ENCODE data around the gene RC3H1. TPM values are rescaled to one million over a fixed set of nuclear protein-coding genes. Genes with fewer than 3 reads are reported as not detected.

Gene RC3H1
- total and polyA plus RNA-seq, 2 of the 13 experiments (the other 11 are each of a cell fraction or from before 2014, with no cell fraction given) = 11.2 to 19.6 TPM

GRCh38 chr1:174028495-174028894 is 6.3 kb upstream of the RC3H1 start:
- BruUV-seq (replicated peaks) = no TSS peak
- H3K79me2 ChIP-seq (ENCODE audit: insufficient read depth, low read length) = no peaks in the 10 kb centered on the region
- H3K36me3 ChIP-seq (replicated peaks in 1 of 2; ENCODE audit: control insufficient read depth in 1 of 2, insufficient read depth in 2 of 2, low read length in 2 of 2) = no peaks in the 10 kb centered on the region
- in situ Hi-C loops (cut with HindIII; ENCODE audit: extremely low pct_ligation_motif_present, low pct_unique_long_range_greater_than_20kb) (no loop called here), intact Hi-C loops (cut with micrococcal nuclease; ENCODE audit: unreplicated experiment) (loop anchor here (10.0 kb wide), 1 partner anchor 126 kb away; the partner anchor contains the start of gene RABGAP1L)
- no peak overlapping the region for H3K27ac ChIP-seq (ENCODE audit: extremely low read length, insufficient read depth, low read length)
- no peaks in the 10 kb centered on the region for H4K20me1 ChIP-seq (ENCODE audit: insufficient read depth, low read length)
- no peak overlapping the region for H3K4me2 ChIP-seq (ENCODE audit: low read depth, low read length)
- no peak overlapping the region for H2AFZ ChIP-seq (ENCODE audit: low read length)
- no peaks in the 10 kb centered on the region; a peak in 1 of 5 replicates for H3K27me3 ChIP-seq (ENCODE audit: control insufficient read depth in 1 of 2, insufficient read depth in 2 of 2, low read length in 2 of 2)
- H3K9me3 ChIP-seq (ENCODE audit: low read length) = no peaks in the 10 kb centered on the region
- ATAC-seq = no peak
- H3K4me3 ChIP-seq (replicated peaks in 1 of 3; ENCODE audit: insufficient read depth in 1 of 3, low read depth in 2 of 3, low read length in 3 of 3) = no peak overlapping the region
- TF ChIP-seq RAD51 (IDR thresholded peaks at IDR 0.05; ENCODE audit: borderline replicate concordance) (no peak), CAMTA2 (CRISPR knock-in tag; IDR thresholded peaks at IDR 0.05; ENCODE audit: borderline replicate concordance) (no peak)
- peaks cover 22% of the 10 kb centered on the region for H3K4me1 ChIP-seq (ENCODE audit: insufficient read depth, low read length)
- ChIA-PET POLR2A (no interaction called here), CTCF (ENCODE audit: low intra/inter-chr PET ratio, low total read pairs) (no interaction called here)
- FAIRE-seq = no peak
- no peak overlapping the region for H3K9ac ChIP-seq (ENCODE audit: insufficient read depth, low read depth, low read length)
- no peak for DNase-seq (ENCODE audit: low spot score)

DNA sequence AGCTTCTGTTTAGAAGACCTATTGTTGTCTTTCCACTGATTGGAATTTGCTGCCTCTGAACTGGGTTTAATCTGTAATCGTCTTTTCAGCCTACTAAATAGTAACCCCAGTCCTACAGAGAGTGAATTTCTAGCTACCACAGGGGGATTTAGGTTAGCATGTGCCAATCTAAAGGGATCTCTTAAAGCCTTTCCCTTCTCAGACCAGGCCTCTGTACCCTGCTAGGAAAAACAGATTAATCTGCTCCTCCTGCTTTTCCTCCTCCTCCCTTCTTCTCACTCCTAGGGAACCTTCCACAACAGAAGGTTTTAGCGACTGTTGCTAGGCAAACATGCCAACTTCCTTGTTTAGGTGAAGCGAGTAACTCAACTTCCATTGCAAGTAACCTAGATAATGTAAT is 1.3 kb upstream of the RC3H1 start:
- peaks cover 35% of the 10 kb centered on the region for H3K4me1 ChIP-seq (ENCODE audit: insufficient read depth, low read length)
- H3K27ac ChIP-seq (ENCODE audit: extremely low read length, insufficient read depth, low read length) = no peak overlapping the region
- peaks cover 27% of the 10 kb centered on the region for H4K20me1 ChIP-seq (ENCODE audit: insufficient read depth, low read length)
- peak overlapping the region; percentile 51 for H2AFZ ChIP-seq (ENCODE audit: low read length)
- FAIRE-seq (peak; percentile 42), ATAC-seq (no peak), DNase-seq (ENCODE audit: low spot score) (no peak)
- H3K9ac ChIP-seq (ENCODE audit: insufficient read depth, low read depth, low read length) = peak overlapping the region; percentile 97
- ChIA-PET POLR2A (interaction anchor here (0.9 to 1.5 kb wide), 2 partner anchors 155 kb away, joined by 3 to 5 read pairs; partner anchors contain the start of genes GAS5 and ZBTB37), CTCF (ENCODE audit: low intra/inter-chr PET ratio, low total read pairs) (no interaction called here)
- TF ChIP-seq HMG20B (CRISPR knock-in tag; conservative IDR thresholded peaks at IDR 0.05) (no peak), FOSL2 (CRISPR knock-in tag; IDR thresholded peaks at IDR 0.05) (no peak), GMEB1 (CRISPR knock-in tag; IDR thresholded peaks at IDR 0.05; ENCODE audit: borderline replicate concordance) (no peak), ELF3 (CRISPR knock-in tag; IDR thresholded peaks at IDR 0.05) (peak; percentile 41; the same call in 1 of the 2 replicates), ZEB1 (IDR thresholded peaks at IDR 0.05; ENCODE audit: insufficient replicate concordance, low read depth) (no peak), ZNF160 (CRISPR knock-in tag; IDR thresholded peaks at IDR 0.05) (no peak)
- in situ Hi-C loops (cut with HindIII; ENCODE audit: extremely low pct_ligation_motif_present, low pct_unique_long_range_greater_than_20kb) (no loop called here), intact Hi-C loops (cut with micrococcal nuclease; ENCODE audit: unreplicated experiment) (loop anchor here (2.0 to 10.0 kb wide), 3 partner anchors 51 to 155 kb away; partner anchors contain the start of genes RABGAP1L and ZBTB37)
- 10% methylated on average over 3 of the region's 3 CpGs for WGBS (ENCODE audit: low lambda C conversion rate)
- no peaks in the 10 kb centered on the region for H3K36me3 ChIP-seq (replicated peaks in 1 of 2; ENCODE audit: control insufficient read depth in 1 of 2, insufficient read depth in 2 of 2, low read length in 2 of 2)
- peaks cover 35% of the 10 kb centered on the region for H3K79me2 ChIP-seq (ENCODE audit: insufficient read depth, low read length)
- H3K9me3 ChIP-seq (ENCODE audit: low read length) = no peaks in the 10 kb centered on the region
- no TSS peak for BruUV-seq (replicated peaks)
- no peaks in the 10 kb centered on the region; a peak in 1 of 5 replicates for H3K27me3 ChIP-seq (ENCODE audit: control insufficient read depth in 1 of 2, insufficient read depth in 2 of 2, low read length in 2 of 2)
- H3K4me3 ChIP-seq (replicated peaks in 1 of 3; ENCODE audit: insufficient read depth in 1 of 3, low read depth in 2 of 3, low read length in 3 of 3) = peak overlapping the region; percentile 75 to 97 (median 93); a peak in 5 of 6 replicates
- H3K4me2 ChIP-seq (ENCODE audit: low read depth, low read length) = peak overlapping the region; percentile 81

Measured in HepG2 (cell line).